ENCODE data around the gene EXD3. TPM values are rescaled to one million over a fixed set of nuclear protein-coding genes. Genes with fewer than 3 reads are reported as not detected.

Gene EXD3
- total RNA-seq, 1 experiment from 2014 or later, result 2.8 TPM

- no peaks in the 10 kb centered on the region for H3K9me3 ChIP-seq (ENCODE audit: low read length)
- H2AFZ ChIP-seq (ENCODE audit: low read length), result no peak overlapping the region
- no peak overlapping the region for H3K4me2 ChIP-seq (ENCODE audit: low read depth, low read length, poor library complexity, severe bottlenecking)
- H3K4me3 ChIP-seq (ENCODE audit: low read length), result no peak overlapping the region
- H4K20me1 ChIP-seq (ENCODE audit: insufficient read depth, low read depth, low read length), result no peaks in the 10 kb centered on the region
- H3K4me1 ChIP-seq (ENCODE audit: low read length), result peaks cover 10% of the 10 kb centered on the region
- H3K27ac ChIP-seq (ENCODE audit: low read length), result no peak overlapping the region
- no peak for DNase-seq
- no peaks in the 10 kb centered on the region for H3K27me3 ChIP-seq (ENCODE audit: low read length)
- H3K36me3 ChIP-seq (ENCODE audit: insufficient read depth, low read length), result no peaks in the 10 kb centered on the region
- no peaks in the 10 kb centered on the region for H3K79me2 ChIP-seq (ENCODE audit: low read length)
- no peaks in the 10 kb centered on the region for H3K9me2 ChIP-seq (replicated peaks; ENCODE audit: insufficient read depth, low read length)
- H3K9ac ChIP-seq (ENCODE audit: low read length), result no peak overlapping the region
Measured at GRCh38 chr9:137319011-137319738, 103.8 kb downstream of the EXD3 start.

- no peak for DNase-seq
- Histone ChIP-seq H3K27me3 (ENCODE audit: low read length) (no peaks in the 10 kb centered on the region), H3K36me3 (ENCODE audit: insufficient read depth, low read length) (no peaks in the 10 kb centered on the region), H3K9me2 (replicated peaks; ENCODE audit: insufficient read depth, low read length) (no peaks in the 10 kb centered on the region), H4K20me1 (ENCODE audit: insufficient read depth, low read depth, low read length) (no peaks in the 10 kb centered on the region), H3K79me2 (ENCODE audit: low read length) (no peaks in the 10 kb centered on the region), H3K9me3 (ENCODE audit: low read length) (no peaks in the 10 kb centered on the region), H3K9ac (ENCODE audit: low read length) (no peak overlapping the region), H2AFZ (ENCODE audit: low read length) (no peak overlapping the region), H3K4me2 (ENCODE audit: low read depth, low read length, poor library complexity, severe bottlenecking) (no peak overlapping the region), H3K27ac (ENCODE audit: low read length) (no peak overlapping the region), H3K4me1 (ENCODE audit: low read length) (peaks cover 10% of the 10 kb centered on the region), H3K4me3 (ENCODE audit: low read length) (no peak overlapping the region)
Measured at GRCh38 chr9:137318602-137319001, 104.4 kb downstream of the EXD3 start.

GRCh38 chr9:137317718-137318511 lies 105.0 kb downstream of the EXD3 start:
- DNase-seq, result no peak

GRCh38 chr9:137317021-137317717 lies 105.8 kb downstream of the EXD3 start:
- H3K79me2 ChIP-seq (ENCODE audit: low read length), result no peaks in the 10 kb centered on the region
- no peak overlapping the region for H3K27ac ChIP-seq (ENCODE audit: low read length)
- DNase-seq, result no peak
- no peaks in the 10 kb centered on the region for H3K27me3 ChIP-seq (ENCODE audit: low read length)
- H2AFZ ChIP-seq (ENCODE audit: low read length), result no peak overlapping the region
- H3K9me2 ChIP-seq (replicated peaks; ENCODE audit: insufficient read depth, low read length), result no peaks in the 10 kb centered on the region
- no peak overlapping the region for H3K9ac ChIP-seq (ENCODE audit: low read length)
- H4K20me1 ChIP-seq (ENCODE audit: insufficient read depth, low read depth, low read length), result no peaks in the 10 kb centered on the region
- H3K4me1 ChIP-seq (ENCODE audit: low read length), result peaks cover 10% of the 10 kb centered on the region
- no peaks in the 10 kb centered on the region for H3K36me3 ChIP-seq (ENCODE audit: insufficient read depth, low read length)
- H3K9me3 ChIP-seq (ENCODE audit: low read length), result no peaks in the 10 kb centered on the region
- H3K4me2 ChIP-seq (ENCODE audit: low read depth, low read length, poor library complexity, severe bottlenecking), result no peak overlapping the region
- no peak overlapping the region for H3K4me3 ChIP-seq (ENCODE audit: low read length)

More at GRCh38 chr9:137317718-137318511, 105.0 kb downstream of the EXD3 start:
- no peaks in the 10 kb centered on the region for H3K27me3 ChIP-seq (ENCODE audit: low read length)
- H2AFZ ChIP-seq (ENCODE audit: low read length), result no peak overlapping the region
- H3K9me3 ChIP-seq (ENCODE audit: low read length), result no peaks in the 10 kb centered on the region
- no peak overlapping the region for H3K4me3 ChIP-seq (ENCODE audit: low read length)
- H3K9ac ChIP-seq (ENCODE audit: low read length), result no peak overlapping the region
- H3K9me2 ChIP-seq (replicated peaks; ENCODE audit: insufficient read depth, low read length), result no peaks in the 10 kb centered on the region
- no peak overlapping the region for H3K4me2 ChIP-seq (ENCODE audit: low read depth, low read length, poor library complexity, severe bottlenecking)
- H3K4me1 ChIP-seq (ENCODE audit: low read length), result peaks cover 10% of the 10 kb centered on the region
- H3K27ac ChIP-seq (ENCODE audit: low read length), result no peak overlapping the region
- no peaks in the 10 kb centered on the region for H3K79me2 ChIP-seq (ENCODE audit: low read length)
- no peaks in the 10 kb centered on the region for H4K20me1 ChIP-seq (ENCODE audit: insufficient read depth, low read depth, low read length)
- H3K36me3 ChIP-seq (ENCODE audit: insufficient read depth, low read length), result no peaks in the 10 kb centered on the region

GRCh38 chr9:137316012-137316981 lies 106.7 kb downstream of the EXD3 start:
- Histone ChIP-seq H3K27me3 (ENCODE audit: low read length) (no peaks in the 10 kb centered on the region), H3K4me2 (ENCODE audit: low read depth, low read length, poor library complexity, severe bottlenecking) (no peak overlapping the region), H3K4me1 (ENCODE audit: low read length) (peaks cover 10% of the 10 kb centered on the region), H3K9ac (ENCODE audit: low read length) (no peak overlapping the region), H3K9me3 (ENCODE audit: low read length) (no peaks in the 10 kb centered on the region), H2AFZ (ENCODE audit: low read length) (no peak overlapping the region), H3K4me3 (ENCODE audit: low read length) (no peak overlapping the region), H3K79me2 (ENCODE audit: low read length) (no peaks in the 10 kb centered on the region), H3K9me2 (replicated peaks; ENCODE audit: insufficient read depth, low read length) (no peaks in the 10 kb centered on the region), H3K27ac (ENCODE audit: low read length) (no peak overlapping the region), H3K36me3 (ENCODE audit: insufficient read depth, low read length) (no peaks in the 10 kb centered on the region), H4K20me1 (ENCODE audit: insufficient read depth, low read depth, low read length) (no peaks in the 10 kb centered on the region)
- no peak for DNase-seq

GRCh38 chr9:137315581-137316011 lies 107.4 kb downstream of the EXD3 start:
- no peak overlapping the region for H3K4me3 ChIP-seq (ENCODE audit: low read length)
- no peaks in the 10 kb centered on the region for H3K9me2 ChIP-seq (replicated peaks; ENCODE audit: insufficient read depth, low read length)
- no peak for DNase-seq
- H3K4me2 ChIP-seq (ENCODE audit: low read depth, low read length, poor library complexity, severe bottlenecking), result no peak overlapping the region
- no peaks in the 10 kb centered on the region for H3K36me3 ChIP-seq (ENCODE audit: insufficient read depth, low read length)
- H3K9ac ChIP-seq (ENCODE audit: low read length), result no peak overlapping the region
- H3K9me3 ChIP-seq (ENCODE audit: low read length), result no peaks in the 10 kb centered on the region
- no peaks in the 10 kb centered on the region for H3K27me3 ChIP-seq (ENCODE audit: low read length)
- H3K27ac ChIP-seq (ENCODE audit: low read length), result no peak overlapping the region
- H4K20me1 ChIP-seq (ENCODE audit: insufficient read depth, low read depth, low read length), result no peaks in the 10 kb centered on the region
- no peak overlapping the region for H2AFZ ChIP-seq (ENCODE audit: low read length)
- H3K4me1 ChIP-seq (ENCODE audit: low read length), result peaks cover 10% of the 10 kb centered on the region
- H3K79me2 ChIP-seq (ENCODE audit: low read length), result no peaks in the 10 kb centered on the region

GRCh38 chr9:137314561-137315560 lies 108.1 kb downstream of the EXD3 start:
- no peaks in the 10 kb centered on the region for H3K9me2 ChIP-seq (replicated peaks; ENCODE audit: insufficient read depth, low read length)
- no peak overlapping the region for H3K9ac ChIP-seq (ENCODE audit: low read length)
- no peaks in the 10 kb centered on the region for H3K79me2 ChIP-seq (ENCODE audit: low read length)
- H3K9me3 ChIP-seq (ENCODE audit: low read length), result no peaks in the 10 kb centered on the region
- H3K4me2 ChIP-seq (ENCODE audit: low read depth, low read length, poor library complexity, severe bottlenecking), result no peak overlapping the region
- peaks cover 7% of the 10 kb centered on the region; the same call in 1 of the 2 replicates for H3K4me1 ChIP-seq (ENCODE audit: low read length)
- no peaks in the 10 kb centered on the region for H3K27me3 ChIP-seq (ENCODE audit: low read length)
- no peaks in the 10 kb centered on the region for H3K36me3 ChIP-seq (ENCODE audit: insufficient read depth, low read length)
- no peak overlapping the region for H3K27ac ChIP-seq (ENCODE audit: low read length)
- no peak for DNase-seq
- no peak overlapping the region for H3K4me3 ChIP-seq (ENCODE audit: low read length)
- H4K20me1 ChIP-seq (ENCODE audit: insufficient read depth, low read depth, low read length), result no peaks in the 10 kb centered on the region
- no peak overlapping the region for H2AFZ ChIP-seq (ENCODE audit: low read length)

Data from Karpas-422 (cell line).